ENCODE results near the gene IFT22.

IFT22 gene

DNA sequence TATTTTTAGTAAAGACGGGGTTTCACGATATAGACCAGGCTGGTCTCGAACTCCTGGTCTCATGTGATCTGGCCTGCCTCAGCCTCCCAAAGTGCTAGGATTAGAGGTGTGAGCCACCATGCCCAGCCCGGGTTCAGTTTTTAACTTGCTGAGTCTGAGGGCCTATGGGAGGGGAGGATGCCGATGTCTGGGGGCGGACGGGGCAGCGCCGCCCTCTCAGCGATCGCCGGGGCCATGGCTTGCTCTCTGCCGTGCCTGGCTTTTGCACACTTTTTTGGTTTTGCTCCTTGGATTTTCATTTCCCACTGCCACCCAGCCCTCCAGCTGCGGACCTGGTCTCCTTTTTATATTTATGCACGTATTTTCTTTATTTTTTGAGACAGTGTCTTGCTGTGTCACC is 25.9 kb upstream of the IFT22 start:
- Histone ChIP-seq H2BK5ac (ENCODE audit: low read depth, low read length, poor library complexity, severe bottlenecking) (no peak overlapping the region), H3K27ac (ENCODE audit: low read length, poor library complexity, severe bottlenecking) (no peak overlapping the region), H2BK15ac (ENCODE audit: low read depth, poor library complexity, severe bottlenecking) (no peak overlapping the region), H3K4ac (ENCODE audit: low read depth in 1 of 2, low read length in 2 of 2) (no peak overlapping the region), H3K27me3 (ENCODE audit: control insufficient read depth in 1 of 2, insufficient read depth in 1 of 2, low read length in 2 of 2) (peaks cover 9 to 28% of the 10 kb centered on the region in 2 experiments), H2AK5ac (ENCODE audit: low read length, severe bottlenecking) (no peak overlapping the region), H3K79me1 (replicated peaks; ENCODE audit: low read length, poor library complexity, severe bottlenecking) (no peaks in the 10 kb centered on the region), H2BK120ac (ENCODE audit: low read depth, low read length) (no peak overlapping the region), H4K91ac (ENCODE audit: low read length) (no peak overlapping the region), H3K18ac (ENCODE audit: low read depth in 1 of 2, low read length in 2 of 2) (no peak overlapping the region), H4K8ac (ENCODE audit: low read length) (no peak overlapping the region), H3K4me1 (ENCODE audit: control insufficient read depth, insufficient read depth, low read depth, low read length) (no peaks in the 10 kb centered on the region), H3K4me2 (ENCODE audit: low read length, poor library complexity, severe bottlenecking) (no peak overlapping the region), H3K4me3 (ENCODE audit: insufficient read depth in 1 of 2, low read depth in 1 of 2, low read length in 2 of 2) (no peak overlapping the region), H2AFZ (ENCODE audit: low read depth, low read length) (no peak overlapping the region), H3K9ac (ENCODE audit: low read length) (no peak overlapping the region), H3K9me3 (ENCODE audit: control insufficient read depth, low read length) (no peaks in the 10 kb centered on the region), H2BK12ac (ENCODE audit: low read length in 2 of 2) (no peak overlapping the region), H3K23ac (ENCODE audit: low read length in 2 of 2) (no peak overlapping the region), H3K36me3 (ENCODE audit: control insufficient read depth in 1 of 2, insufficient read depth in 2 of 2, low read depth in 1 of 2, low read length in 2 of 2) (no peaks in the 10 kb centered on the region), H3K14ac (ENCODE audit: low read length in 2 of 2) (no peak overlapping the region)
- no peak for DNase-seq
- 85% methylated on average over 15 of the region's 15 CpGs for WGBS

DNA sequence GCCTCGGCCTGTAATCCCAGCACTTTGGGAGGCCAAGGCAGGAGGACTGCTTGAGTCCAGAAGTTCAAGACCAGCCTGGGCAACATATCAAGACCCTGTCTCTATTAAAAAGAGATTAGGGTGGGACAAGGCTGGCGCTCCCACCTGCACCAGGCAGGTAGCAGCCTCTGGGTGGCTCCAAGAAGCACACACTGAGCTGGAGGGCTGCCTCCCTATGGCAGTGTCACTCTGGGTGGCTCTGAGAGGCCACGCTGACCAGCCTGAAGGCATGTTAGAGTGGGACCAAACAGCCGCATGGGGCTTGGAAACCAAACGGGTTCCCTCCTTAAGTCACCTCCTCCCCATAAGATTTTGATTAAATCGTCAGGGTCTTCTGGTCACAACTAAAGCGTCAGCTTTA is 21.3 kb upstream of the IFT22 start:
- H3K14ac ChIP-seq (ENCODE audit: low read length in 2 of 2): no peak overlapping the region
- H4K91ac ChIP-seq (ENCODE audit: low read length): no peak overlapping the region

DNA sequence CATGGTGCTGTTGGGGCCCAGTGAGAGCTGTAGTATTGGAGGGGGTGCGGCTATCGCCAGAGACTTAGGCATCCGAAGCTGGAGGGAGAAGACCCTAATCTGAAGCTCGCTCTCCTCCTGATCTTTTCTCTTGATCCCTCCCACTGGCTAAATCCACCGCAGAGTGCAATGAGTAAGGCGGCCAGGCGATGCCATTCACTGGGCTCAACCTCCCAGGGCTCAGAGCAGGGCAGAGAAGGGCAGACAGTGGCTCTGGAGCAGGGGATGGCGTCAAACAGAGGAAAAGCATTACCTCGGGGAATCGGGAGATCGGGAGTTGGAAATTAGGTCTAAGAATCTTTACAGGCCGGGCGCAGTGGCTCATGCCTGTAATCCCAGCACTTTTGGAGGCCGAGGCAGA is 18.8 kb upstream of the IFT22 start:
- no peak overlapping the region for H3K23ac ChIP-seq (ENCODE audit: low read length in 2 of 2)
- H2BK120ac ChIP-seq (ENCODE audit: low read depth, low read length): no peak overlapping the region
- no peaks in the 10 kb centered on the region for H3K79me1 ChIP-seq (replicated peaks; ENCODE audit: low read length, poor library complexity, severe bottlenecking)
- H3K9ac ChIP-seq (ENCODE audit: low read length): no peak overlapping the region
- H3K9me3 ChIP-seq (ENCODE audit: control insufficient read depth, low read length): no peaks in the 10 kb centered on the region
- no peak overlapping the region for H3K27ac ChIP-seq (ENCODE audit: low read length, poor library complexity, severe bottlenecking)
- H3K14ac ChIP-seq (ENCODE audit: low read length in 2 of 2): no peak overlapping the region
- H2BK12ac ChIP-seq (ENCODE audit: low read length in 2 of 2): no peak overlapping the region
- H4K8ac ChIP-seq (ENCODE audit: low read length): no peak overlapping the region
- WGBS: 85% methylated on average over 14 of the region's 14 CpGs
- no peak overlapping the region for H3K18ac ChIP-seq (ENCODE audit: low read depth in 1 of 2, low read length in 2 of 2)
- no peak overlapping the region for H2AFZ ChIP-seq (ENCODE audit: low read depth, low read length)
- no peak overlapping the region for H3K4me2 ChIP-seq (ENCODE audit: low read length, poor library complexity, severe bottlenecking)
- no peak overlapping the region for H2AK5ac ChIP-seq (ENCODE audit: low read length, severe bottlenecking)
- H3K27me3 ChIP-seq (ENCODE audit: control insufficient read depth in 1 of 2, insufficient read depth in 1 of 2, low read length in 2 of 2): peaks cover 10 to 19% of the 10 kb centered on the region in 2 experiments
- no peak overlapping the region for H4K91ac ChIP-seq (ENCODE audit: low read length)
- no peak overlapping the region for H3K4ac ChIP-seq (ENCODE audit: low read depth in 1 of 2, low read length in 2 of 2)
- no peaks in the 10 kb centered on the region for H3K36me3 ChIP-seq (ENCODE audit: control insufficient read depth in 1 of 2, insufficient read depth in 2 of 2, low read depth in 1 of 2, low read length in 2 of 2)
- H2BK15ac ChIP-seq (ENCODE audit: low read depth, poor library complexity, severe bottlenecking): no peak overlapping the region
- no peak for DNase-seq
- no peak overlapping the region for H2BK5ac ChIP-seq (ENCODE audit: low read depth, low read length, poor library complexity, severe bottlenecking)
- H3K4me3 ChIP-seq (ENCODE audit: insufficient read depth in 1 of 2, low read depth in 1 of 2, low read length in 2 of 2): no peak overlapping the region
- H3K4me1 ChIP-seq (ENCODE audit: control insufficient read depth, insufficient read depth, low read depth, low read length): no peaks in the 10 kb centered on the region

More for the DNA sequence above, 21.3 kb upstream of the IFT22 start:
- H3K4me2 ChIP-seq (ENCODE audit: low read length, poor library complexity, severe bottlenecking): no peak overlapping the region
- no peak overlapping the region for H2BK5ac ChIP-seq (ENCODE audit: low read depth, low read length, poor library complexity, severe bottlenecking)
- DNase-seq: no peak
- H3K23ac ChIP-seq (ENCODE audit: low read length in 2 of 2): no peak overlapping the region
- no peaks in the 10 kb centered on the region for H3K79me1 ChIP-seq (replicated peaks; ENCODE audit: low read length, poor library complexity, severe bottlenecking)
- H2BK15ac ChIP-seq (ENCODE audit: low read depth, poor library complexity, severe bottlenecking): no peak overlapping the region
- H3K4ac ChIP-seq (ENCODE audit: low read depth in 1 of 2, low read length in 2 of 2): no peak overlapping the region
- no peak overlapping the region for H3K27ac ChIP-seq (ENCODE audit: low read length, poor library complexity, severe bottlenecking)
- no peak overlapping the region for H3K4me3 ChIP-seq (ENCODE audit: insufficient read depth in 1 of 2, low read depth in 1 of 2, low read length in 2 of 2)
- no peak overlapping the region for H2AFZ ChIP-seq (ENCODE audit: low read depth, low read length)
- WGBS: 83% methylated on average over 7 of the region's 7 CpGs
- H2AK5ac ChIP-seq (ENCODE audit: low read length, severe bottlenecking): no peak overlapping the region
- H2BK12ac ChIP-seq (ENCODE audit: low read length in 2 of 2): no peak overlapping the region
- no peak overlapping the region for H4K8ac ChIP-seq (ENCODE audit: low read length)
- H2BK120ac ChIP-seq (ENCODE audit: low read depth, low read length): no peak overlapping the region
- no peaks in the 10 kb centered on the region for H3K36me3 ChIP-seq (ENCODE audit: control insufficient read depth in 1 of 2, insufficient read depth in 2 of 2, low read depth in 1 of 2, low read length in 2 of 2)
- no peak overlapping the region for H3K18ac ChIP-seq (ENCODE audit: low read depth in 1 of 2, low read length in 2 of 2)
- H3K4me1 ChIP-seq (ENCODE audit: control insufficient read depth, insufficient read depth, low read depth, low read length): no peaks in the 10 kb centered on the region
- H3K27me3 ChIP-seq (ENCODE audit: control insufficient read depth in 1 of 2, insufficient read depth in 1 of 2, low read length in 2 of 2): peaks cover 11 to 18% of the 10 kb centered on the region in 2 experiments
- H3K9ac ChIP-seq (ENCODE audit: low read length): no peak overlapping the region
- H3K9me3 ChIP-seq (ENCODE audit: control insufficient read depth, low read length): no peaks in the 10 kb centered on the region

DNA sequence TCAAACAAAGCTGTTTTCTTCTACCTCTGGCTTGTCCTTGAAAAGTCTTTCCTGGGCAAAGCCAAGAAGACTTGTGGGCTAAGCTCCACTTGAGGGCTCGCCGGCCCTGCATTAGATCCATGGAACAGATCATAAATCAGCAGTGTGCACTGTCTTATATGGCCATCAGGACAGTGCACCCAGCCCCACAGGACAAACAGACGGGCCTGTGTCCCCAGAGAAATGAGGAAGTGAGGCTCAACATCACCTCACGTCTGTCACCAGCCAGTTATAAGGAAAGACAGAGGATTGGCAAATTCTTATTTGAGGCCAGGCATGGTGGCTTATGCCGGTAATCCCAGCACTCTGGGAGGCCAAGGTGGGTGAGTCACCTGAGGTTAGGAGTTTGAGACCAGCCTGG is 12.3 kb upstream of the IFT22 start:
- Histone ChIP-seq H2AK5ac (ENCODE audit: low read length, severe bottlenecking) (no peak overlapping the region), H3K4me1 (ENCODE audit: control insufficient read depth, insufficient read depth, low read depth, low read length) (no peaks in the 10 kb centered on the region), H3K4me3 (ENCODE audit: insufficient read depth in 1 of 2, low read depth in 1 of 2, low read length in 2 of 2) (no peak overlapping the region), H2BK120ac (ENCODE audit: low read depth, low read length) (no peak overlapping the region), H3K27me3 (ENCODE audit: control insufficient read depth in 1 of 2, insufficient read depth in 1 of 2, low read length in 2 of 2) (peaks cover 0 to 33% of the 10 kb centered on the region in 2 experiments), H3K4ac (ENCODE audit: low read depth in 1 of 2, low read length in 2 of 2) (no peak overlapping the region), H3K79me1 (replicated peaks; ENCODE audit: low read length, poor library complexity, severe bottlenecking) (no peaks in the 10 kb centered on the region), H3K27ac (ENCODE audit: low read length, poor library complexity, severe bottlenecking) (no peak overlapping the region), H3K23ac (ENCODE audit: low read length in 2 of 2) (no peak overlapping the region), H3K18ac (ENCODE audit: low read depth in 1 of 2, low read length in 2 of 2) (no peak overlapping the region), H2BK15ac (ENCODE audit: low read depth, poor library complexity, severe bottlenecking) (no peak overlapping the region), H3K9ac (ENCODE audit: low read length) (no peak overlapping the region), H2AFZ (ENCODE audit: low read depth, low read length) (no peak overlapping the region), H4K8ac (ENCODE audit: low read length) (no peak overlapping the region), H2BK12ac (ENCODE audit: low read length in 2 of 2) (no peak overlapping the region), H3K9me3 (ENCODE audit: control insufficient read depth, low read length) (no peaks in the 10 kb centered on the region), H4K91ac (ENCODE audit: low read length) (no peak overlapping the region), H3K14ac (ENCODE audit: low read length in 2 of 2) (peak overlapping the region in 1 of 2 experiments; percentile 29), H2BK5ac (ENCODE audit: low read depth, low read length, poor library complexity, severe bottlenecking) (no peak overlapping the region), H3K36me3 (ENCODE audit: control insufficient read depth in 1 of 2, insufficient read depth in 2 of 2, low read depth in 1 of 2, low read length in 2 of 2) (no peaks in the 10 kb centered on the region), H3K4me2 (ENCODE audit: low read length, poor library complexity, severe bottlenecking) (no peak overlapping the region)
- WGBS: 67% methylated on average over 5 of the region's 5 CpGs
- no peak for DNase-seq

Data from mesenchymal stem cell (in vitro differentiated cells and primary cell).